Endothelial cell of umbilical vein (primary cell): ENCODE measurements around the gene B3GALT5.

Experiments used
- EZH2 ChIP-seq: IDR thresholded peaks from 2 replicates; pipeline ENCODE4 v1.6.1; 2012; ENCODE audit warnings: borderline replicate concordance, low read depth, mild to moderate bottlenecking, moderate library complexity, low read length, inconsistent platforms; ENCODE audit not compliant: severe bottlenecking
- GATA2 ChIP-seq: IDR thresholded peaks from 2 replicates; pipeline ENCODE4 v1.7.0; 2011; ENCODE audit warnings: low read depth, mild to moderate bottlenecking, moderate library complexity, mixed read lengths, low read length; ENCODE audit not compliant: insufficient read length, insufficient read depth
- JUN ChIP-seq: IDR thresholded peaks from 2 replicates; pipeline ENCODE4 v1.6.1; 2011; ENCODE audit warnings: borderline replicate concordance, low read depth; ENCODE audit not compliant: insufficient read length, insufficient read depth
- MYC ChIP-seq: IDR thresholded peaks from one replicate; pipeline ENCODE4 v1.6.1; 2011; ENCODE audit warnings: mild to moderate bottlenecking, low read depth, low read length
- POLR2A ChIP-seq: IDR thresholded peaks from 2 replicates; pipeline ENCODE4 v1.6.1; 2012; ENCODE audit warnings: low read depth, mild to moderate bottlenecking, control low read depth, low read length
- POLR2AphosphoS5 ChIP-seq: IDR thresholded peaks from 2 replicates; pipeline ENCODE4 v1.6.1; 2012; ENCODE audit warnings: low read depth, mild to moderate bottlenecking, control low read depth, low read length, moderate library complexity; ENCODE audit not compliant: insufficient read depth
- TF ChIP-seq, protein P1 (sequence below), 2 donors: IDR thresholded peaks; 1 replicate in 1 of 2; 2 replicates in 1 of 2; pipeline ENCODE4 v1.5.1; 2011; ENCODE audit warnings: low read length in 2 of 2, mild to moderate bottlenecking in 2 of 2, moderate library complexity in 2 of 2, control low read depth in 1 of 2, inconsistent platforms in 1 of 2, low read depth in 1 of 2; ENCODE audit not compliant: insufficient read depth in 1 of 2; ENCODE audit errors: extremely low read depth in 1 of 2
- TF ChIP-seq, protein P2 (sequence below): IDR thresholded peaks from 2 replicates; pipeline ENCODE4 v1.6.1; 2011; ENCODE audit not compliant: insufficient read depth, insufficient read length

DNA sequence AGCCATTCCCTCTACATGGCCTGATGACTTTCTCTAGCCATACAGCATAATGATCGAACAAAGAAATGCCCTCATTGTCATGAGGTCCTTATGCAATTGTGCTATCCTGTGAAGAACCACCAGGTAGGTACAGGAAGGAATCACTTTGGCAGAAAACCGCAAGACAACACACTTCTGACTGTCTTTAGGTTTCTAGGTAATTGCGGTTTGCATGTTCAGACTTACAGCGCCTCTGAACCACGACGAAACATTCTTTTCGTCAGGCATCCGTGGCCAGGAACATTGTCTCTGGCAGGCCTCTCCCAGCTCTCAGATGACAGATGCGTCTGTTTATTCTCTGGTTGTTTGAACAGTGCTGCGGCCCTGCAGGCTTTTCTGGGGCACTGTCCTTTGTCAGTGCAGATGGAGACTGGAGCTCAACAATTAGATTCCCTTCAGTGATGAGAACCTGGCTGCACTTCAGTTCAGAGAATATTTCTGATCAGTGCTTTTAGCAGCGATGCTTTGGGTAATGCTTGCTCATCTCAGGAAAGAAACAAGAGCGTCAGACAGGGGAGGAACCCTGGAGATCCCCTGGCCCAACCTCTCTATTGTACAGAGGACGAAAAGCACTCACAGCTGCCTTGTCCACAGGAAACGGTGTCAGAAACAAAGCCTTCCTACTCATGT is 63.4 kb downstream of the B3GALT5 start:
- TF ChIP-seq, protein P1, sequence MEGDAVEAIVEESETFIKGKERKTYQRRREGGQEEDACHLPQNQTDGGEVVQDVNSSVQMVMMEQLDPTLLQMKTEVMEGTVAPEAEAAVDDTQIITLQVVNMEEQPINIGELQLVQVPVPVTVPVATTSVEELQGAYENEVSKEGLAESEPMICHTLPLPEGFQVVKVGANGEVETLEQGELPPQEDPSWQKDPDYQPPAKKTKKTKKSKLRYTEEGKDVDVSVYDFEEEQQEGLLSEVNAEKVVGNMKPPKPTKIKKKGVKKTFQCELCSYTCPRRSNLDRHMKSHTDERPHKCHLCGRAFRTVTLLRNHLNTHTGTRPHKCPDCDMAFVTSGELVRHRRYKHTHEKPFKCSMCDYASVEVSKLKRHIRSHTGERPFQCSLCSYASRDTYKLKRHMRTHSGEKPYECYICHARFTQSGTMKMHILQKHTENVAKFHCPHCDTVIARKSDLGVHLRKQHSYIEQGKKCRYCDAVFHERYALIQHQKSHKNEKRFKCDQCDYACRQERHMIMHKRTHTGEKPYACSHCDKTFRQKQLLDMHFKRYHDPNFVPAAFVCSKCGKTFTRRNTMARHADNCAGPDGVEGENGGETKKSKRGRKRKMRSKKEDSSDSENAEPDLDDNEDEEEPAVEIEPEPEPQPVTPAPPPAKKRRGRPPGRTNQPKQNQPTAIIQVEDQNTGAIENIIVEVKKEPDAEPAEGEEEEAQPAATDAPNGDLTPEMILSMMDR (IDR thresholded peaks at IDR 0.05; ENCODE audit: extremely low read depth in 1 of 2, insufficient read depth in 1 of 2, low read depth in 1 of 2, low read length in 2 of 2) = no peak
- TF ChIP-seq, protein P2, sequence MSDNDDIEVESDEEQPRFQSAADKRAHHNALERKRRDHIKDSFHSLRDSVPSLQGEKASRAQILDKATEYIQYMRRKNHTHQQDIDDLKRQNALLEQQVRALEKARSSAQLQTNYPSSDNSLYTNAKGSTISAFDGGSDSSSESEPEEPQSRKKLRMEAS = no peak
- no peak for TF ChIP-seq POLR2AphosphoS5
- TF ChIP-seq POLR2A = no peak
- TF ChIP-seq EZH2 = no peak
- no peak for TF ChIP-seq GATA2
- TF ChIP-seq MYC = no peak
- no peak for TF ChIP-seq JUN
